A549 (cell line): ENCODE data around the gene RNASE7. TPM values are rescaled to one million over a fixed set of nuclear protein-coding genes. Genes with fewer than 3 reads are reported as not detected.

Source experiments
- ATAC-seq, 2 experiments: fragments of 200-7000 bp in 1 of 2; fragments of >200 bp in 1 of 2; cut with Nextera tagmentation in 1 of 2; cut with Tn5 transposase in 1 of 2; 3 replicates each; pipeline versions ENCODE4 v1.8.0 to v1.9.1; 2018 to 2020; ENCODE audit warnings: mild to moderate bottlenecking in 1 of 2, moderate library complexity in 1 of 2
- CTCF ChIA-PET: fragments of 300-600 bp; sonication (Branson Sonifier 250); formaldehyde crosslinking; extraction: SDS; loops from one replicate; lab custom pipeline; 2021; ENCODE audit warnings: antibody characterized with exemption, inconsistent platforms; lab: Yijun Ruan, JAX
- POLR2A ChIA-PET: fragments of 350-600 bp; formaldehyde crosslinking; extraction: SDS; loops from one replicate; lab custom pipeline; 2021; ENCODE audit warnings: antibody characterized with exemption, inconsistent platforms; lab: Yijun Ruan, JAX
- DNase-seq, 2 experiments: peaks; one replicate each; pipeline versions ENCODE4 v3.0.0 to v3.0.0-alpha.2; 2011 to 2016; ENCODE audit warnings: low read depth in 1 of 2, low spot score in 1 of 2
- FAIRE-seq: peaks from 2 replicates; lab custom pipeline; 2011; peaks lifted over from hg19 to GRCh38; lab: Jason Lieb, UNC
- H3K27ac ChIP-seq, 2 experiments: fragments of >200 bp; sonication (Bioruptor Twin); formaldehyde crosslinking; 3 replicates each; pipeline ENCODE4 v1.5.1; 2016 to 2017
- H3K4me1 ChIP-seq: fragments of >200 bp; sonication (Bioruptor Twin); formaldehyde crosslinking; 3 replicates; pipeline ENCODE4 v1.6.1; 2016
- H3K4me2 ChIP-seq: fragments of >200 bp; sonication (Bioruptor Twin); formaldehyde crosslinking; 3 replicates; pipeline ENCODE4 v1.6.1; 2016
- H3K4me3 ChIP-seq: fragments of >200 bp; sonication (Bioruptor Twin); formaldehyde crosslinking; 3 replicates; pipeline ENCODE4 v1.5.1; 2016
- H3K9me3 ChIP-seq: fragments of >200 bp; sonication (Bioruptor Twin); formaldehyde crosslinking; 3 replicates; pipeline ENCODE4 v1.6.1; 2016
- ATOH8 ChIP-seq: fragments of 250-450 bp; sonication (Bioruptor Pico); IDR thresholded peaks from 2 replicates; pipeline ENCODE4 v1.5.0; 2020; ENCODE audit warnings: low read depth, mild to moderate bottlenecking, moderate library complexity
- BCL3 ChIP-seq: fragments of >200 bp; sonication (Bioruptor Twin); formaldehyde crosslinking; IDR thresholded peaks from 3 replicates; pipeline ENCODE4 v1.6.1; 2016
- BHLHE40 ChIP-seq: IDR thresholded peaks from 2 replicates; pipeline ENCODE4 v1.6.1; 2012; ENCODE audit warnings: low read depth, low read length, inconsistent platforms
- CBX2 ChIP-seq: fragments of 200-600 bp; sonication (generic); IDR thresholded peaks from 2 replicates; pipeline ENCODE4 v1.6.1; 2016; ENCODE audit warnings: low read depth, mild to moderate bottlenecking, borderline replicate concordance
- E2F6 ChIP-seq: IDR thresholded peaks from 2 replicates; pipeline ENCODE4 v1.6.1; 2012; ENCODE audit warnings: low read depth, borderline replicate concordance
- EP300 ChIP-seq, 2 experiments: fragments of >200 bp; sonication (Bioruptor Twin); formaldehyde crosslinking; IDR thresholded peaks; 2 replicates in 1 of 2; 3 replicates in 1 of 2; pipeline ENCODE4 v1.6.1; 2016 to 2017
- GATA3 ChIP-seq: IDR thresholded peaks from 2 replicates; pipeline ENCODE4 v1.6.1; 2012; ENCODE audit warnings: borderline replicate concordance
- HES2 ChIP-seq: fragments of >200 bp; sonication (Bioruptor Twin); formaldehyde crosslinking; IDR thresholded peaks from 2 replicates; pipeline ENCODE4 v1.6.1; 2016
- HOXA7 ChIP-seq: fragments of 250-450 bp; sonication (Bioruptor Pico); IDR thresholded peaks from 2 replicates; pipeline ENCODE4 v1.5.0; 2020; ENCODE audit warnings: mild to moderate bottlenecking, moderate library complexity
- JUN ChIP-seq, 2 experiments: fragments of >200 bp; sonication (Bioruptor Twin); formaldehyde crosslinking; IDR thresholded peaks; 2 replicates in 1 of 2; 3 replicates in 1 of 2; pipeline ENCODE4 v1.6.1; 2016 to 2017
- MAFK ChIP-seq: fragments of 450-650 bp; IDR thresholded peaks from 2 replicates; pipeline ENCODE4 v1.6.1; 2014; ENCODE audit not compliant: partially characterized antibody
- NPAS2 ChIP-seq: fragments of 250-450 bp; sonication (Bioruptor Pico); IDR thresholded peaks from 2 replicates; pipeline ENCODE4 v1.8.0; 2022; ENCODE audit warnings: mild to moderate bottlenecking, moderate library complexity, borderline replicate concordance
- NR3C1 ChIP-seq: fragments of >200 bp; sonication (Bioruptor Twin); formaldehyde crosslinking; IDR thresholded peaks from 3 replicates; pipeline ENCODE4 v1.6.1; 2017
- PHF8 ChIP-seq: fragments of 200-600 bp; sonication (generic); IDR thresholded peaks from 2 replicates; pipeline ENCODE4 v1.6.1; 2016; ENCODE audit warnings: low read depth, mild to moderate bottlenecking, antibody characterized with exemption, moderate library complexity, borderline replicate concordance
- POLR2AphosphoS2 ChIP-seq: conservative IDR thresholded peaks from 2 replicates; pipeline ENCODE4 v1.6.1; 2012; ENCODE audit warnings: low read length, improper control_type of control experiment, inconsistent platforms
- RAD21 ChIP-seq, 2 experiments: fragments of >200 bp in 1 of 2; sonication (Bioruptor Twin) in 1 of 2; formaldehyde crosslinking in 1 of 2; IDR thresholded peaks in 1 of 2; conservative IDR thresholded peaks in 1 of 2; 2 replicates in 1 of 2; 3 replicates in 1 of 2; pipeline ENCODE4 v1.6.1; 2012 to 2018; ENCODE audit warnings: inconsistent platforms in 1 of 2
- RFX5 ChIP-seq: fragments of 450-650 bp; IDR thresholded peaks from 2 replicates; pipeline ENCODE4 v1.7.1; 2014; ENCODE audit warnings: antibody characterized with exemption, mild to moderate bottlenecking, moderate library complexity
- SREBF2 ChIP-seq: fragments of 450-650 bp; IDR thresholded peaks from 2 replicates; pipeline ENCODE4 v1.6.1; 2014; ENCODE audit warnings: mild to moderate bottlenecking, moderate library complexity
- TFCP2L1 ChIP-seq: fragments of 250-450 bp; sonication (Bioruptor Pico); IDR thresholded peaks from 2 replicates; pipeline ENCODE4 v1.5.0; 2021; ENCODE audit warnings: mild to moderate bottlenecking
- USF2 ChIP-seq: fragments of 450-650 bp; IDR thresholded peaks from 2 replicates; pipeline ENCODE4 v1.6.1; 2014; ENCODE audit warnings: antibody characterized with exemption
- ZNF302 ChIP-seq: fragments of 250-450 bp; sonication (Bioruptor Pico); IDR thresholded peaks from 2 replicates; pipeline ENCODE4 v1.9.0; 2021; ENCODE audit warnings: inconsistent platforms, mild to moderate bottlenecking, moderate library complexity
- WGBS: methylation state at CpG from one replicate; pipeline ENCODE4 v1.1.6; 2017; ENCODE audit errors: missing lambda C conversion rate; 5-methylcytosine and 5-hydroxymethylcytosine counted together
- polyA plus RNA-seq, 4 experiments: library from polyadenylated mRNA; depleted of rRNA in 3 of 4; stranded (reverse); fragments of >200 nt; fragmentation: RNase III in 1 of 4; extraction: RNeasy Plus Mini Kit Qiagen cat#74134 plus additional on column Dnase treatment in 1 of 4; gene quantifications; 2 replicates in 3 of 4; 3 replicates in 1 of 4; pipeline ENCODE4 v1.2.3, GENCODE V29; 2011 to 2017
- TF ChIP-seq, protein P1 (sequence below): fragments of 200-600 bp; sonication (generic); IDR thresholded peaks from 2 replicates; pipeline ENCODE4 v1.6.1; 2016; ENCODE audit warnings: antibody characterized with exemption, mild to moderate bottlenecking, moderate library complexity

The RNASE7 gene
- polyA plus RNA-seq, 2 of the 4 experiments (the other 2 are of a cell fraction): not detected

DNA sequence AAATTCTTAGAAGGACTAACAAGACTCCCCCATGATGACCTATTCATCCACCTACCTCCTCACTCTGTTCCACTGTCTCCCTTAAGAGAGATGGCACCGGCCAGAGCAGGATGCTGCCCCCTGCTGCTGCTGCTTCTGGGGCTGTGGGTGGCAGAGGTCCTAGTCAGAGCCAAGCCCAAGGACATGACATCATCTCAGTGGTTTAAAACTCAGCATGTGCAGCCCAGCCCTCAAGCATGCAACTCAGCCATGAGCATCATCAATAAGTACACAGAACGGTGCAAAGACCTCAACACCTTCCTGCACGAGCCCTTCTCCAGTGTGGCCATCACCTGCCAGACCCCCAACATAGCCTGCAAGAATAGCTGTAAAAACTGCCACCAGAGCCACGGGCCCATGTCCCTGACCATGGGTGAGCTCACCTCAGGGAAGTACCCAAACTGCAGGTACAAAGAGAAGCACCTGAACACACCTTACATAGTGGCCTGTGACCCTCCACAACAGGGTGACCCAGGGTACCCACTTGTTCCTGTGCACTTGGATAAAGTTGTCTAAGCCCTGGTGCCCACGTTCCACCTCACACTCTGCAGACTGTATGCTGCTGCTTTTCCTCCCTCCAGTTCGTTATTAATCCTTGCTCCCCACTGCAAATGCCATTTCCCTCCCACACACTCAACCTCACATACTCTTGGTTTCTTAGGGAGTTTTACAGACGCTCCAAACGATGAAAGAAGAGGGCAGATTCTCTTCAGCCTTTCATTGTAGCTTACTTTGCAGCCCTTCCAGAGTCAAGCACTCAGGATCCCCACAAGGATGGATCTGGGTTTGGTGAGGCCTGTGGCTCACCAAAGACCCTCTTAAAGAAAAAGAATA is 15.9 kb downstream of the RNASE7 start, which contains the start of gene RNASE8:
RNASE8 (plus strand) TSS at position 20 of the 873 bp plus-strand sequence; CDS start at position 91, 71 bp downstream.
- H3K27ac ChIP-seq: no peak within 1 kb of the TSS
- ChIA-PET CTCF (interaction anchor here (1.0 to 4.8 kb wide), 6 partner anchors 10 to 48 kb away, joined by 3 to 26 read pairs (median 5); no protein-coding TSS in a partner anchor), POLR2A (no interaction called here)
- no peak within 1 kb of the TSS for H3K4me2 ChIP-seq
- 62% methylated on average over 8 of the region's 8 CpGs for WGBS
- TF ChIP-seq GATA3 (no peak), JUN (IDR thresholded peaks at IDR 0.05) (no peak), HOXA7 (no peak), MAFK (no peak), EP300 (IDR thresholded peaks at IDR 0.05) (no peak), HES2 (no peak), BHLHE40 (no peak), TFCP2L1 (no peak), BCL3 (no peak)
- no peak for FAIRE-seq
- H3K9me3 ChIP-seq: no peaks in the 10 kb centered on the region
- H3K4me3 ChIP-seq: no peak within 1 kb of the TSS
- ATAC-seq: peak in 1 of 2 experiments; percentile 46; a peak in 2 of 6 replicates
- H3K4me1 ChIP-seq: peaks cover 29% of the 10 kb centered on the region
- DNase-seq: no peak

GRCh38 chr14:21058903-21059302 is 16.7 kb downstream of the RNASE7 start:
- CTCF ChIA-PET: interaction anchor here (0.8 to 4.8 kb wide), 5 partner anchors 9 to 44 kb away, joined by 3 to 26 read pairs (median 5); no protein-coding TSS in a partner anchor
- 84% methylated on average over 5 of the region's 5 CpGs for WGBS
- FAIRE-seq: no peak

More at GRCh38 chr14:21058903-21059302, 16.7 kb downstream of the RNASE7 start:
- Histone ChIP-seq H3K9me3 (no peaks in the 10 kb centered on the region), H3K27ac (no peak overlapping the region), H3K4me2 (no peak overlapping the region), H3K4me3 (no peak overlapping the region), H3K4me1 (peaks cover 37% of the 10 kb centered on the region)
- DNase-seq (no peak), ATAC-seq (no peak)
- POLR2A ChIA-PET: interaction anchor here (1.0 kb wide), 1 partner anchor 12 kb away, joined by 3 read pairs; no protein-coding TSS in a partner anchor
- TF ChIP-seq USF2 (no peak), ZNF302 (no peak), RFX5 (no peak), TFCP2L1 (no peak), ATOH8 (CRISPR knock-in tag) (no peak), RAD21 (conservative IDR thresholded peaks at IDR 0.05 in 1 of 2, IDR thresholded peaks at IDR 0.05 in 1 of 2) (no peak), POLR2AphosphoS2 (no peak), NR3C1 (no peak), EP300 (IDR thresholded peaks at IDR 0.05) (no peak), SREBF2 (no peak), NPAS2 (CRISPR knock-in tag) (no peak), PHF8 (no peak), CBX2 (no peak), E2F6 (no peak)
- TF ChIP-seq, protein P1, sequence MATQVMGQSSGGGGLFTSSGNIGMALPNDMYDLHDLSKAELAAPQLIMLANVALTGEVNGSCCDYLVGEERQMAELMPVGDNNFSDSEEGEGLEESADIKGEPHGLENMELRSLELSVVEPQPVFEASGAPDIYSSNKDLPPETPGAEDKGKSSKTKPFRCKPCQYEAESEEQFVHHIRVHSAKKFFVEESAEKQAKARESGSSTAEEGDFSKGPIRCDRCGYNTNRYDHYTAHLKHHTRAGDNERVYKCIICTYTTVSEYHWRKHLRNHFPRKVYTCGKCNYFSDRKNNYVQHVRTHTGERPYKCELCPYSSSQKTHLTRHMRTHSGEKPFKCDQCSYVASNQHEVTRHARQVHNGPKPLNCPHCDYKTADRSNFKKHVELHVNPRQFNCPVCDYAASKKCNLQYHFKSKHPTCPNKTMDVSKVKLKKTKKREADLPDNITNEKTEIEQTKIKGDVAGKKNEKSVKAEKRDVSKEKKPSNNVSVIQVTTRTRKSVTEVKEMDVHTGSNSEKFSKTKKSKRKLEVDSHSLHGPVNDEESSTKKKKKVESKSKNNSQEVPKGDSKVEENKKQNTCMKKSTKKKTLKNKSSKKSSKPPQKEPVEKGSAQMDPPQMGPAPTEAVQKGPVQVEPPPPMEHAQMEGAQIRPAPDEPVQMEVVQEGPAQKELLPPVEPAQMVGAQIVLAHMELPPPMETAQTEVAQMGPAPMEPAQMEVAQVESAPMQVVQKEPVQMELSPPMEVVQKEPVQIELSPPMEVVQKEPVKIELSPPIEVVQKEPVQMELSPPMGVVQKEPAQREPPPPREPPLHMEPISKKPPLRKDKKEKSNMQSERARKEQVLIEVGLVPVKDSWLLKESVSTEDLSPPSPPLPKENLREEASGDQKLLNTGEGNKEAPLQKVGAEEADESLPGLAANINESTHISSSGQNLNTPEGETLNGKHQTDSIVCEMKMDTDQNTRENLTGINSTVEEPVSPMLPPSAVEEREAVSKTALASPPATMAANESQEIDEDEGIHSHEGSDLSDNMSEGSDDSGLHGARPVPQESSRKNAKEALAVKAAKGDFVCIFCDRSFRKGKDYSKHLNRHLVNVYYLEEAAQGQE: no peak
